ENCODE data around the gene ANGPTL5. TPM values are rescaled to one million over a fixed set of nuclear protein-coding genes. Genes with fewer than 3 reads are reported as not detected.

ANGPTL5 gene
- total RNA-seq, 1 donor from 2014 or later, result not detected

DNA sequence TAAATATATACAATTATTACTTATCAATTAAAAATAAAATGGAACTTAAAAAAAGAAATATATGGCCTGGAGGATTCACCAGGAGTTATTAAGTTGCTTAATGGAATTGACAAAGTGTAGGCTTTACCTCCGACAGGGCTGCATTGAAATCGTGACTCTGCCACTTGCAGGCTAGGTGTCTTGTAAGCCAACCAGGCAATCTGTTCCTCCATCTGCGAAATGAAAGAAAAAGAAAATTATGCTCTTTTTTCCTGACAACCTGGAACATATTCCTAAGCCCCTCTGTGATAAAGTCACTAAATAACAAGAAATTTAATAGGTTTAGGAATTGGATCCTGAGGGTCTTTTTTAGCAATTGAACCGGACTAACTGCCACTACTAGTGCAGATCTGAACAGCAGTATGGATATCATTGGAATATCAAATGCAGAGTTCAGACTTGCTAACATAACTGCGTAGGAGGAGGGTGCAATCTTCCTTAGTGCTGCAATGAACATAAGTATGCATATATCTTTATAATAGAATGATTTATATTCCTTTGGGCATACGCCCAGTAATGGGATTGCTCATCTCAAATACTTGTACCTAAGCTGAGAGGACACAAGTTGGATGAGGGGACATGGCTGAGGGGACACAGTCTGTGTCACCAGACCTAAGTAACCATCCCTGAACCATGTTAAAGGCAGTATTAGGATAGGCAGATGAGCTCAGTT, 44.0 kb downstream of the ANGPTL5 start:
- ATAC-seq (ENCODE audit: low read depth) (no peak), DNase-seq (no peak)
- intact Hi-C loops (cut with micrococcal nuclease), result no loop called here
- ChIA-PET CTCF (no interaction called here), POLR2A (no interaction called here)
- no peaks in the 10 kb centered on the region for H3K36me3 Mint-ChIP-seq (ENCODE audit: low read depth)
- H3K4me3 Mint-ChIP-seq, result no peak overlapping the region
- peaks cover 3% of the 10 kb centered on the region for H3K9me3 Mint-ChIP-seq
- H3K27ac Mint-ChIP-seq, result no peak overlapping the region
- H3K4me1 Mint-ChIP-seq, result no peaks in the 10 kb centered on the region
- peaks cover 17% of the 10 kb centered on the region for H3K27me3 Mint-ChIP-seq
- no peak for TF ChIP-seq CTCF (IDR thresholded peaks at IDR 0.05)

DNA sequence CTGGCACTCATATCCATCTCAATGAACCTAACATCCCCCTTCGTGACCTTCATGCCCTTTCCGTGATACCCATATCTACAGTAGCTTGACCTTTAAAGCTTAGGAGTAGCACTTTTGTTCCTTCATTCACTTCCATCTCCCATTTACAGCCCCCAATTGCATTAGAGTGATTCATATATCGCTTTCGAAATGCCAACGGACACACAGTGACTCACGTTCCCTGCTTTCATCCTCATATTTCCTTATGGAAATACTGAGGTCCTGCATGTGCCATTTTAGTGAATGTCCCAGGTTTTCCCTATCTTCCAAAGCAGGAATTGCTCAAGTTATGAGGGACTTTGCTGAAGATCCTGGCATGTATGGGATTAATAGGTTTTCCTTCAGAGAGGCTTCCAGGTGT, 45.8 kb downstream of the ANGPTL5 start:
- ChIA-PET POLR2A (no interaction called here), CTCF (interaction anchor here (1.5 kb wide), 1 partner anchor 10 kb away, joined by 6 read pairs; no protein-coding TSS in a partner anchor)
- no peak overlapping the region for H3K27ac Mint-ChIP-seq
- TF ChIP-seq CTCF (IDR thresholded peaks at IDR 0.05), result no peak
- H3K4me3 Mint-ChIP-seq, result no peak overlapping the region
- H3K27me3 Mint-ChIP-seq, result peaks cover 14% of the 10 kb centered on the region
- H3K36me3 Mint-ChIP-seq (ENCODE audit: low read depth), result no peaks in the 10 kb centered on the region
- H3K9me3 Mint-ChIP-seq, result peaks cover 3% of the 10 kb centered on the region
- no peaks in the 10 kb centered on the region for H3K4me1 Mint-ChIP-seq
- ATAC-seq (ENCODE audit: low read depth), result no peak
- DNase-seq, result no peak
- intact Hi-C loops (cut with micrococcal nuclease), result no loop called here

DNA sequence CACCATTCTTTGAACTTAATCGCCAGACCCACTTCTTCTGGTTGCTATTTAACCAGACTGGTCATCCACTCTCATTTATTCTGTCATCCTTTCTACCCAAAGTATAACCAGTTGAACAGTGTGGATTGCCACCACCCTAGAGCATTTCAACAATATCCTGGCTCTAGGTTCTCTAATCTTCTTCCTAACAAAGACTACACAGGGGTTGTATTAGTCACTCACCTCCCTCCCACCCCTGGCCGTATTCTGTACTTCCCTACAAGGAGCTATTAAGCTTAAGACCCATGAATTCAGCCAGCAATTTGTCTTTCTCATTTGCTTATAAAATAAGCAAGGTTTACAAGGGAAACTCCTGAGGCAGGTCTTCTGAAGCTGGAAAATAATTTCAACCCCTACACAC, 48.4 kb downstream of the ANGPTL5 start:
- Mint-ChIP-seq H3K36me3 (ENCODE audit: low read depth) (no peaks in the 10 kb centered on the region), H3K4me3 (no peak overlapping the region), H3K9me3 (peaks cover 2% of the 10 kb centered on the region), H3K27ac (no peak overlapping the region), H3K27me3 (peaks cover 19% of the 10 kb centered on the region), H3K4me1 (no peaks in the 10 kb centered on the region)
- DNase-seq (no peak), ATAC-seq (ENCODE audit: low read depth) (no peak)
- ChIA-PET POLR2A (no interaction called here), CTCF (interaction anchor here (1.8 kb wide), 1 partner anchor 140 kb away, joined by 8 read pairs; no protein-coding TSS in a partner anchor)
- intact Hi-C loops (cut with micrococcal nuclease), result no loop called here
- TF ChIP-seq CTCF (IDR thresholded peaks at IDR 0.05), result no peak

- no peak for TF ChIP-seq CTCF (IDR thresholded peaks at IDR 0.05)
- Mint-ChIP-seq H3K4me1 (no peaks in the 10 kb centered on the region), H3K9me3 (peaks cover 2% of the 10 kb centered on the region), H3K36me3 (ENCODE audit: low read depth) (no peaks in the 10 kb centered on the region), H3K27me3 (peaks cover 26% of the 10 kb centered on the region), H3K27ac (no peak overlapping the region), H3K4me3 (no peak overlapping the region)
- intact Hi-C loops (cut with micrococcal nuclease), result no loop called here
- POLR2A ChIA-PET, result no interaction called here
- CTCF ChIA-PET, result no interaction called here
- ATAC-seq (ENCODE audit: low read depth) (no peak), DNase-seq (no peak)
These were observed 49.5 kb downstream of the ANGPTL5 start for GRCh38 chr11:101866619-101867491.

- H3K27ac Mint-ChIP-seq, result no peak overlapping the region
- ATAC-seq (ENCODE audit: low read depth), result no peak
These were observed 52.2 kb downstream of the ANGPTL5 start for GRCh38 chr11:101864098-101864497.

More at GRCh38 chr11:101864098-101864497, 52.2 kb downstream of the ANGPTL5 start:
- TF ChIP-seq CTCF (IDR thresholded peaks at IDR 0.05), result no peak
- no peaks in the 10 kb centered on the region for H3K36me3 Mint-ChIP-seq (ENCODE audit: low read depth)
- CTCF ChIA-PET, result interaction anchor here (0.9 to 8.2 kb wide), 2 partner anchors 144 to 406 kb away, joined by 3 to 238 read pairs; no protein-coding TSS in a partner anchor
- no peak for DNase-seq
- H3K27me3 Mint-ChIP-seq, result peaks cover 17% of the 10 kb centered on the region
- POLR2A ChIA-PET, result no interaction called here
- H3K4me3 Mint-ChIP-seq, result no peak overlapping the region
- intact Hi-C loops (cut with micrococcal nuclease), result no loop called here
- peaks cover 2% of the 10 kb centered on the region for H3K9me3 Mint-ChIP-seq
- no peaks in the 10 kb centered on the region for H3K4me1 Mint-ChIP-seq
